HG02938 (cell line): ENCODE measurements around the gene ANP32E.
A peak's percentile ranks its signal among the peaks of the same experiment; 100 is the strongest.
"Not testable (repeated sequence)": the region's sequence is repeated elsewhere in the genome, so short reads cannot be mapped to it uniquely, and the experiment has no call there.

Experiments
- ATAC-seq: cut with Tn5 transposase; IDR thresholded peaks from one replicate; pipeline ENCODE4 v1.9.1; 2021; ENCODE audit warnings: mild to moderate bottlenecking, moderate library complexity; ENCODE audit not compliant: unreplicated experiment

ANP32E gene

GRCh38 chr1:150214099-150214756, 21.7 kb downstream of the ANP32E start:
- ATAC-seq = not testable (repeated sequence)

GRCh38 chr1:150213170-150214098, 22.5 kb downstream of the ANP32E start:
- ATAC-seq = peak; percentile 61

DNA sequence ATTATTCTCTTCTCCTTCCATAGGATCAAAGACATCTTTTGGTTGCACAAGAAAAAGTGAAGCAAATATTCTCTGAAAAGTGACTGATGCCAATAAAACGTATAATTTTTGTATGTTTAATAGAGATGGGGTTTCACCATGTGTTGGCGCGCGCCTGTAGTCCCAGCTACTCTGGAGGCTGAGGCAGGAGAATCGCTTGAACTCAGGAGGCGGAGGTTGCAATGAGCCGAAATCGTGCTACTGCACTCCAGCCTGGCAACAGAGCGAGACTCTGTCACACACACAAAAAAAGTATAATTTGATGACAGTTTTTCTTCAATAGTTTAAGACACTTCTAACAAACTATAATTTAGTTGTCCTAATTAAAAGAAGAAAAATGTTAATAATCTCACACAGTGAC, 23.8 kb downstream of the ANP32E start:
- ATAC-seq = no peak

DNA sequence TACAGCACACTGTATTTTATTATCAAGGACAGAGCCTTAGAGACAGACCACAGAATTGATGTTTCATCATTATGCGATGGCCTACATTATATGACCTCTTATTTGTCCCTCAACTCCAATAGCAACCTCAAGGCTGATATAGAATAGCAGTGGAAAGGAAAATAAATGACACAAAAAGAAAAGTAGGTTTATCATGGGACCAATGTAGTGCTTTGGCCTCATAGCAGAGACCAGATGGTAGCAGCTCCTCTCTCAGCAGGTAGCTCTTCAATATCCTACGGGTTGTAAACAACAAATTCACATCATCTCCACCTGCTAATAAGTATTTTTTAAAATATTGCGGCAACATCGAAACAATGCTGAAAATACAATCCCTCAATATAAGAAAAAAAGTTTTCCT, 25.2 kb downstream of the ANP32E start:
- ATAC-seq = no peak

GRCh38 chr1:150210091-150210490, 25.8 kb downstream of the ANP32E start:
- ATAC-seq = no peak

DNA sequence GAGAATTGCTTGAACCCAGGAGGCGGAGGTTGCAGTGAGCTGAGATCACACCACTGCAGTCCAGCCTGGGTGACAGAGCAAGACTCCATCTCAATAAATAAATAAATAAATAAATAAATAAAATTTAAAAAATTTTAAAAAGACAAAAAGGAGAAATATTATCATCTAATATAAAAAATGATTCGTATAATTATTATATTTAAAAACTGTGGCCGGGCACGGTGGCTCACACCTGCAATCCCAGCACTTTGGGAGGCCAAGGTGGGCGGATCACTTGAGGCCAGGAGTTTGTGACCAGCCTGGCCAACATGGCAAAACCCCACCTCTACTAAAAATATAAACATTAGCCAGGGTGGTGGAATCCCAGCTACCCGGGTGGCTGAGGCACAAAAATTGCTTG, 27.5 kb downstream of the ANP32E start:
- ATAC-seq = not testable (repeated sequence)

GRCh38 chr1:150207281-150207971, 28.5 kb downstream of the ANP32E start:
- ATAC-seq = no peak

DNA sequence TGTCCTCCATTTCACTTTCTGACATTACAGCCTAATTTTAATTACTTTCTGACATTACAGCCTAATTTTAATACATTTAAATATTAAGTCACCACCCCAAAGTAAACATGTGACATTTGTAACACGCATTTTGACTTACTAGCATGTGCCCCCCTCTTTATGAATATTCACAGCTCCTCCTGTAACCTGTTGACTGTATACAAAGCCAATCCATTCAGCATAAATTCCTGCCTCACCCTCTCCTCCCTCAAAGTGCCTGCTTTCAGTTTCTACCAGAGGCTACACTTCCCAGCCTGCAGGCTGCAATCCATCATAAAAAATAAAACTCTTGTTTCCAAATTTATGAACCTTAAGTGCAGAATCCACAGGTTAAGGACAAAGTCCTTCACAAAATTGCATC, 39.5 kb downstream of the ANP32E start:
- no peak for ATAC-seq

DNA sequence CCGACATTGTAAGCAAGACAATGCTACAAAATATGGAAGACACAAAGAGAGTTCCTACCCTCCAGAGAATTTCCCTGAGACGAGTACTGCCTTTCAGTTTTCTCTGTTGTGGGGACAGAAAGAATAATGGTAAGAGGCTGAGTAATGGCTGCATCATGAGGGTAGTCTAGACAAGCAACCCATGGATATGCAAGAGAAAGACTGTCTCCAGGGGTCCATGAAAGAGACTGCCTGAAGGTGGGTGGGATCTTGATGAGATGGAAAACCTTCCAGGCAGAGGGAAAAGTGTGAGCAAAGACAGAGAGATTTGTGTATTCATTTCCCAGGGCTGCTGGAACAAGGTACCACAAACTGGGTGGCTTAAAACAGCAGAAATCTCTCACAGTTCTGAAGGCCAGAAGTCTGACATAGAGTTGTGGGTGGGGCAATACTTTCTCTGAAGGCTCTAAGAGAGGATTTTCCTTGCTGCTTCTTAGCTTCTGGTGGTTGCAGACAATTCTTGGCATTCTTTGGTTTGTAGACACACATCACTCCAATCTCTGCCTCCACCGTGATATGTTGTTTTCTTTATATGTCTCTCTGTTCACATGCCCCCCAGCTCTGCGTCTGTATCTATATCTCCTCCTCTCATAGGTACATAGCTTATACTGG, 41.4 kb downstream of the ANP32E start:
- ATAC-seq = no peak

DNA sequence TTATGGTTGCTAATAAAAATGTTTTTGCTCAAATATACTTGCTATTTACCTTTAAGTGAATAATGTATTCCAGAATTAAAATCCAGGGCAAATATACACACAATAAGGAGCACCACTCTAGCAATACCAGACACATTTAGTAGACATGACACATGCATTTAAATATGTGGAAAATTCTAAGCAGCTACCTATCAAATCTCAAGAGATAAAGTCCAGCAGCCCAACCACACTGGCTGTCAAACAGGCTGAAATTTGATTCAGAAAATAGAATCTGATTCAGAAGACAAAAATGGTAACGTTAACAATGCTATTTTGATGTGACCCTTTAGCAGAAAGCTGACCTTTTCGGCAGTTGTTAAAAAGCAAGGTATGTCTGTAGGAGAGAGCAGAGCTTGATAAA, 43.9 kb downstream of the ANP32E start:
- no peak for ATAC-seq

- no peak for ATAC-seq
Measured at GRCh38 chr1:150187560-150187931, 48.4 kb downstream of the ANP32E start.

DNA sequence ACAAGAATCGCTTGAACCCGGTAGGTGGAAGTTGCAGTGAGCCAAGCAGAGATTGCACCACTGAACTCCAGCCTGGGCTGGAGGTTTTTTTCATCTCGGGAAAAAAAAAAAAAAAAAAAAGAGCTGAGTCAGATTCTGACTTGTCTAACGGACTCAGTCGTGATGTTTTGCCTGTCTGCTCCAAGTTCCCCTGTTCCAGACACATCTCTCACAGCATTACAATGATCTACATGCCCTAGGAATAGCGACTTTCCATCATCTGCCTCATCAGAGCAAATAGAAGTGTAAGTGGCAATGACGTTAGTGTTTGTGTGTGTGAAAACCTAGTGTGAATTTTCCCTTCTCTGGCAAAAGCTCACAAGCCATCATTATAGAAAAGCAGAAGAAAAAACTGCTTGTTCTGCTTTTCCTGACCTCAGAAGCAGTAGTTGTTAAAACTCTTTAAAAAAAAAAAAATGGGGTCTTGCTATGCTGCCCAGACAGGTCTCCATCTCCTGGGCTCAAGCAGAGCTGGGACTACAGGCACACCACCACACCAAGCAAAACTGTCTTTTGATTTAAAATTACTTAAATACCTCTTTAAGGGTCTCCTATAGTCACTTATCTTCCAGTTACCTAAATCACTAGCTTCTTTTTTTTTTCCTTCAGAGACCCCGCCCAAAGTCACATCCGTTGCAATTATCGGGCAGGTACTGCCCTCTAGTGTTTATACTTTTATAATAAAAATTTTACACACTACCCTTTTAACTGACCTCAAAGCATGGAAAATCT, 48.9 kb downstream of the ANP32E start:
- no peak for ATAC-seq

DNA sequence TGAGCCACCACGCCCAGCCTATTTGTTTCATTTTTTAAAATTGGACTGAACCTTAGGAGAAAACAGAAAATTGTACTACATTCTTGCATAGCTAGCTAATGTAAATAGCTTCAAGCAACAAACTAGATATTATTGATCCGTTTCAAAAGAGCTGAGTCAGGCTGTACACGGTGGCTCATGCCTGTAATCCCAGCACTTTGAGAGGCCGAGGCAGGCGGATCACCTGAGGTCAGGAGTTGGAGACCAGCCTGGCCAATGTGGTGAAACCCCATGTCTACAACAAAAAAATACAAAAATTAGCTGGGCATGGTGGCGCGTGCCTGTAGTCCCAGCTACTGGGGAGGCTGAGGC, 49.5 kb downstream of the ANP32E start:
- not testable (repeated sequence) for ATAC-seq

GRCh38 chr1:150185481-150185880, 50.4 kb downstream of the ANP32E start:
- ATAC-seq = no peak

- no peak for ATAC-seq
Measured at GRCh38 chr1:150183061-150183460, 52.9 kb downstream of the ANP32E start.

- ATAC-seq = no peak
Measured at GRCh38 chr1:150182247-150182646, 53.7 kb downstream of the ANP32E start.

GRCh38 chr1:150180474-150180873, 55.4 kb downstream of the ANP32E start:
- no peak for ATAC-seq

DNA sequence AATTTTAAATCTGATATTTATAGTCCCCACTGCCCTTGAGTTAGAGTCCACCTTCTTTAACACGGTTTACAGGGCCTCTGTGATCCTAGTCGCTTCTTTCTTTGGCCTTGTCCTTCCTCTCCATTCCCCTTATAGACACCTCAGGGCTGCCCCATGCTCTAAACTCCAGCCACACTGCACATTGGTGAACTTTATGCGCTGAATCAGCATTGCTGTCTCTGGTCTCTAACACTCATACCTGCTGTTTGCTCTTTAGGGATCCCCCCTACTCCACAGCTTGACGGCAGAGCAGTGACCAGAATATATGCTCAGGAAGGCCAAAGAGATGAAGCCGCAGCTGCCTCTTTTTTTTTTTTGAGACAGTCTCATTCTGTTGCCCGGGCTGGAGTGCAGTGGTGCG, 56.0 kb downstream of the ANP32E start:
- ATAC-seq = no peak

DNA sequence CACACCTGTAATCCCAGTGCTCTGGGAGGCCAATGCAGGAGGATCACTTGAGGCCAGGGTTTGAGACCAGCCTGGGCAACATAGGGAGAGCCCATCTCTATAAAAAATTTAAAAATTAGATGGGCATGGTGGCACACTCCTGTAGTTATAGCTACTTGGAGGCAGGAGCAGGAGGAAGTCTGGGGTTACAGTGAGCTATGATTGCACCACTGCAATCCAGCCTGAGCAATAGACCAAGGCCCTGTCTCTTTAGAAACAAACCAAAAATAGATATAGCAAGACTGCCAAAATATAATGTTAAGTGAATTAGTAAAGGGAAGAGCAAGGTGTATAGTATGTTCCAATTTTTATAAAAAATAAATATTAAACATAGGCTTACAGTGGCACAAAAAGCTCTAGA, 57.4 kb downstream of the ANP32E start:
- no peak for ATAC-seq

- ATAC-seq = no peak
Measured at GRCh38 chr1:150176593-150176992, 59.3 kb downstream of the ANP32E start.
